HG02610 (cell line): ENCODE measurements around the gene SNN.

Experiments
- ATAC-seq: cut with Tn5 transposase; IDR thresholded peaks from one replicate; pipeline ENCODE4 v1.9.1; 2021; ENCODE audit warnings: mild to moderate bottlenecking, moderate library complexity; ENCODE audit not compliant: unreplicated experiment

SNN gene

DNA sequence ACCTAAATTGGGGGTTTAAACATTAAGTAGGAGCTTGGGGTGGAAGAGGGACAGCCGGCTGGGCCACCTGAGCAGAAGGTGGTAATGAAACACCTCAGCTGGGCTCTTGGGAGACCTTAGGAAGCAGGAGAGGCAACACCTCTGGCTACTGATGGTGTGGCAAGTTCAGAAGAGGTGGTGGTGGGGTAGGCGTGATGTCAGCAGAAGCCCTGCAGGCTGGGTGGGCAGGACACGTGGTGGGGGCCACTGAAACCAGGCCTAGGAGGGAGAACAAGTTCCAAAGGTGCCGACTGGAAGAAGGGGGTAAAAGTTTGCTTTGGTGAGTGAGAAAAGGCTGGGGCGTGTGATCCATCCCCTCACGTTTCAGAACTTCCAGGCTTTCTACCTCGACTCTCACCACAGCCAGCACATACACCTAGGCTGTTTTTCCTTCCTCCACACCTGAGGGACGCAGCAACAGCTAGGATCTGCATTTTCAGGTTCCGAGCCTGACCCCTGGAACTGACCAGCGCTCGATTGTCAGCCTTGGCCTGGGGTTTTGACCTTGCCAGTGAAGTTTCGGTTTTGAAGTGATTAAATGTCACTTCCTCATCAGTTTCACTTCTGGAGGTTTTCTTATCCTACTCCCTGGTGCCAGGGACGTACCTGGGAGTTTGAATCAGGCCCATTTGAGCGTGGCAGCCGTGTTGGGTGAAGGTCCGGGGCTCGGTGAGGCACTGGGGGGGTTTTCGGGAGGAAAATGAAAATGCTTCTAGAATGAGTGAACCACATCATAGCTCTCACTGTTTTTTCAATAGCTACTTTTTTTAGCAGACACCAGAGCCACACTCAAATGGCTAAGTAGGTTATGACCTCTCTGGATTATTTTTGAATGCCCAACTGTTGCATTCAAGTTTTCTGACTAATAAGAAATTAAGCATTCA is 10.0 kb downstream of the SNN start:
- ATAC-seq: peak; percentile 32

- ATAC-seq: no peak
Observed at GRCh38 chr16:11679250-11679649, 11.0 kb downstream of the SNN start.

- no peak for ATAC-seq
Observed at GRCh38 chr16:11679941-11680911, 12.0 kb downstream of the SNN start.

DNA sequence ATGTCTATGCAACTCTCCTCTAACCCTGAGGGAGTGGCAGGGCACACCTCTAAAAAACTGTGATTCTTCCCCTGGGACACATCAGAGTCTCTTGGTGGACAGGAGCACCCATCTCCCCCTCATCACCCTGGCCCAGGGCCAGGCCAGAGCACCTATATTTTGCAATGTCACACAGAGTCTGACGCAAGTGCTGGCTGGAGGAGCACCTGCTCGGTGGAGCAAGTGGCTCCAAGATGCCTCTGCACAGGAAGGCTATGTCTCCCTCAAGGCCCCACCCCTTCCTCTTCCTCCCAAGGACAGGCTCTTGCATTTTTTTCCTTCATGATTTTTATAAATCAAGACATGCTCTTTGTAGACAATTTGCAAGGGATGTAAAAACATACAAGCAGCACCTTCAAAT is 13.3 kb downstream of the SNN start:
- no peak for ATAC-seq

GRCh38 chr16:11681976-11682654 is 13.9 kb downstream of the SNN start:
- peak; percentile 30 for ATAC-seq

- ATAC-seq: peak; percentile 42
Observed at GRCh38 chr16:11682655-11683096, 14.4 kb downstream of the SNN start.

- no peak for ATAC-seq
Observed at GRCh38 chr16:11683145-11683544, 14.9 kb downstream of the SNN start.

- ATAC-seq: no peak
Observed at GRCh38 chr16:11684231-11685025, 16.2 kb downstream of the SNN start.

DNA sequence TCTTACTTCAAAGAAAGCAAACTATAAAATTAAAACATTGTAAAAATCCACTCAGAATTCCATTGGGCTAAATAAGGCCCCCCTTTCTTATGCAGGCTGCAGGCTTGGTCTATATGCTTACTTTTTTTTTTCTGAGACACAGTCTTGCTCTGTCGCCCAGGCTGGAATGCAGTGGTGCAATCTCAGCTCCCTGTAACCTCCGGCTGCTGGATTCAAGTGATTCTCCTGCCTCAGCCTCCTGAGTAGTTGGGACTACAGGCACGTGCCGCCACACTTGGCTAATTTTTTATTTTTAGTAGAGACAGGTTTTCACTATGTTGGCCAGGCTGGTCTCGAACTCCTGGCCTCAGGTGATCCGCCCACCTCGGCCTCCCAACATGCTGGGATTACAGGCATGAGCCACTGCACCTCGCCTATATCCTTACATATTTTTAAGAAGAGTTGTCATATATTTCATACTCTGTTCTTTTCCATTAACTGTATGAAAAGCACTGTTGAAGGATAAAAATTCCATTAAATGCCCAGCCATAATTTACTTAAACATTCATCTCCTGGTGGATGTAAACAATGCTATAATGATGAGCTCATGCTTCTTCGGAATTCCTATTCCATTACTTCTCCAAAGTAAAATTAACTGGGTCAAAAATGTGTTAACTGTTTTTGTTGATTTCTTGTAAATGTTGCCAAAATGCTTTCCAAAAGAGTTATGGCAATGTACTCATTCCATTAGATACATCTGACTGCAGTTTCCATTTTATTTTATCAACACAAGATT is 17.8 kb downstream of the SNN start:
- ATAC-seq: no peak

- no peak for ATAC-seq
Observed at GRCh38 chr16:11686713-11687380, 18.6 kb downstream of the SNN start.

GRCh38 chr16:11687601-11688519 is 19.6 kb downstream of the SNN start:
- ATAC-seq: no peak

DNA sequence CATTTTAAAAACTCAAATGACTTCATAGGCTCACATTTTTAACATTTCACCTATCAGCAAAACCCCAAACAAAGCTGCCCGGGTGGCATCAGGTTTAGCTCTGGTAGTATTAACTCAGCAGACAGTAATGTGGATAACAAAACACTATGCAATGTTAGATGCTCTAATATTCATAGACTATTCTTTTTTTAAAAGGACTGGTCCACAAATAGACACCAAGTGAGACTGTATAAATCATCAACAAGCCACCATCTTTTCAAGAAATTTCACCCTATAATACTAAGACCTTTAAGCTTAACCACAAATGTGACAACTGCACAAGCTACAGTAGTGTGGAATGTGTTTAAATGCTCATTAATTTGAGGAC is 20.2 kb downstream of the SNN start:
- no peak for ATAC-seq

DNA sequence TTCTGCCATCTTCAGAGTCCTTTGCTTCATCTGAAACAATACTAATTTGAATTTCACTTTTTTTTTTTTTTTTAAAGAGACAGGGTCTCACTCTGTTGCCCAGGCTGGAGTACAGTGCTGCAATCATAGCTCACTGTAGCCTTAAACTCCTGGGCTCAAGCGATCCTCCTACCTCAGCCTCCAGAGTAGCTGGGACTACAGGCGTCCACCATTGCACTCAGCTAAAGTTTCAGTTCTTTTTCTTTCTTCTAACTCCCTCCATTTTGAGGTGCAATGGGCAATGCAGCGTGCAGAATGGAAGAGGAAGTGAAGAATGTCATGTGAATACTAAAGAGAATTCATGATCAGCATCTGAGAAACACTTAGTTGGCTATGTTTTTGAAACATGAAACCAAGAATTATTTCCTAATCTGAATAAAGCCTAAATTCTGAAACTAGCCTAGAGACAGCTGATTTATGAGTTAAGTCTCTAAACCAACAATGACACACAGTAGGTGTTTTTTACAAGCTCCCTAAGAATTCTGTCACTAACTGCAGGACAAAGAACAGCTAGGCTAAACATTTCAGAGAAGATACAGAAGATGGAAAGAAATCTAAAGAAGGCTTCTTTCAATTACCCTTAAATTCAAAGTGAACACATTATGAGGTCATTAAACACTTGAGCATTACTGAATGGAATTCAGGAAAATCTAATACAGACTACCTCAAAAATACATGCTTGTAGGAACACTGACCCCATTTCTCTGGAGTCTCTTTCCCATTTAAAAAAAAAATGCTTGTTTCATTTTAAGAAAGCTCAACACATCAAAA is 21.0 kb downstream of the SNN start:
- ATAC-seq: peak; percentile 82

- no peak for ATAC-seq
Observed at GRCh38 chr16:11691235-11691634, 23.0 kb downstream of the SNN start.

DNA sequence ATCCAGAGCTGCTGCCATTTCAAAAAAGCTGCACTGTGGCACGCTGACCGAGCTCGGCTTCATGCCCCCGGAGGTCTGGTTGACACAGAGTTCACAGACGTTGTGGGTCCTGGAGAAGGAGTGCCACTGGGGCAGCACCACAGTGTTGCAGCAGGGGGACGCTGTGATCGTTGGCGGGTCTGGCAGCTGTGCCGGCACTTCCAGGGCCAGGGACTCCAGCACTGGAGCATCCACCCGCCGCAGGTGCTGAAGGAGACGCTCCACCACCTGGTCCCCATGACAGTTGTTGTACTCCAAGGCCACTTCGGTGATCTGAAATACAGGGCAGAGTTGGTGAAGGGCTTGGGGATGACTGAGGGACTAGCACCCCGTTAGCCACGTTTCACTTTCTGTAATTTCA is 23.5 kb downstream of the SNN start:
- no peak for ATAC-seq

GRCh38 chr16:11692171-11692570 is 23.9 kb downstream of the SNN start:
- ATAC-seq: no peak

GRCh38 chr16:11692651-11693050 is 24.4 kb downstream of the SNN start:
- no peak for ATAC-seq
